ENCODE measurements around the gene HBZ. TPM values are rescaled to one million over a fixed set of nuclear protein-coding genes. Genes with fewer than 3 reads are reported as not detected.
"Not testable (repeated sequence)": the region's sequence is repeated elsewhere in the genome, so short reads cannot be mapped to it uniquely, and the experiment has no call there.

HBZ gene
- polyA plus RNA-seq (2013, experiment 1 of 2; ENCODE audit: insufficient read length), result not detected
- not detected for polyA plus RNA-seq (2013, experiment 2 of 2; ENCODE audit: insufficient read length)

GRCh38 chr16:152141-153128 is at the start of gene HBZ:
Gene HBZ, plus strand, starts transcription at chr16:152644. Its CDS starts 266 bp downstream, at chr16:152910.
- no peak for DNase-seq

GRCh38 chr16:104355-104754 is 48.1 kb upstream of the HBZ start:
- DNase-seq, result no peak

- no peak for DNase-seq
Measured at GRCh38 chr16:104928-105327, 47.5 kb upstream of the HBZ start.

- no peak for DNase-seq
Measured at GRCh38 chr16:105521-105920, 46.9 kb upstream of the HBZ start.

GRCh38 chr16:106623-107324 is 45.7 kb upstream of the HBZ start:
- DNase-seq, result peak; percentile 77

GRCh38 chr16:112153-112840 is 40.1 kb upstream of the HBZ start:
- DNase-seq, result no peak

- no peak for DNase-seq
Measured at GRCh38 chr16:114327-114726, 38.1 kb upstream of the HBZ start.

- DNase-seq, result no peak
Measured at GRCh38 chr16:116015-116414, 36.4 kb upstream of the HBZ start.

GRCh38 chr16:117379-118365 is 34.8 kb upstream of the HBZ start:
- DNase-seq, result peak; percentile 60

- no peak for DNase-seq
Measured at GRCh38 chr16:118857-119256, 33.6 kb upstream of the HBZ start.

- no peak for DNase-seq
Measured at GRCh38 chr16:119295-119694, 33.1 kb upstream of the HBZ start.

- no peak for DNase-seq
Measured at GRCh38 chr16:119835-120491, 32.5 kb upstream of the HBZ start.

- no peak for DNase-seq
Measured at GRCh38 chr16:120756-121155, 31.7 kb upstream of the HBZ start.

- DNase-seq, result no peak
Measured at GRCh38 chr16:122361-122760, 30.1 kb upstream of the HBZ start.

- not testable (repeated sequence) for DNase-seq
Measured at GRCh38 chr16:123558-124350, 28.7 kb upstream of the HBZ start.

- DNase-seq, result no peak
Measured at GRCh38 chr16:125011-125410, 27.4 kb upstream of the HBZ start.

GRCh38 chr16:129075-129474 is 23.4 kb upstream of the HBZ start:
- no peak for DNase-seq

- no peak for DNase-seq
Measured at GRCh38 chr16:130533-131173, 21.8 kb upstream of the HBZ start.

- no peak for DNase-seq
Measured at GRCh38 chr16:132120-132519, 20.3 kb upstream of the HBZ start.

- DNase-seq, result no peak
Measured at GRCh38 chr16:133716-134115, 18.7 kb upstream of the HBZ start.
